Activated CD4-positive, alpha-beta T cell treated with anti-CD3 and anti-CD28 coated beads, Interleukin-2, amount 10 ng/mL, durations not matched to agents 7 days and 5 days (primary cell): ENCODE data around the gene KLHL22. TPM values are rescaled to one million over a fixed set of nuclear protein-coding genes. Genes with fewer than 3 reads are reported as not detected.
"Not testable (repeated sequence)": the region's sequence is repeated elsewhere in the genome, so short reads cannot be mapped to it uniquely, and the experiment has no call there.

ENCODE experiments used
- CTCF ChIA-PET: fragments of 350-600 bp; sonication (Branson Sonifier 250); formaldehyde crosslinking; loops from one replicate; lab custom pipeline; 2021; ENCODE audit warnings: antibody characterized with exemption; lab: Charles Lee
- POLR2A ChIA-PET: fragments of 350-600 bp; sonication (Branson Sonifier 250); formaldehyde crosslinking; loops from one replicate; lab custom pipeline; 2021; ENCODE audit warnings: antibody characterized with exemption; lab: Charles Lee
- DNase-seq: peaks from one replicate; pipeline ENCODE4 v3.0.0-alpha.2; 2020
- H3K27ac Mint-ChIP-seq: one replicate; pipeline ENCODE4 v1.8.0; 2021; ENCODE audit warnings: mild to moderate bottlenecking, moderate library complexity, mixed read lengths
- H3K27me3 Mint-ChIP-seq: one replicate; pipeline ENCODE4 v1.8.0; 2021; ENCODE audit warnings: mixed read lengths
- H3K36me3 Mint-ChIP-seq: one replicate; pipeline ENCODE4 v1.8.0; 2021; ENCODE audit warnings: low read depth, mixed read lengths
- H3K4me1 Mint-ChIP-seq: one replicate; pipeline ENCODE4 v1.8.0; 2021; ENCODE audit warnings: mixed read lengths
- H3K4me3 Mint-ChIP-seq: one replicate; pipeline ENCODE4 v1.8.0; 2021; ENCODE audit warnings: mild to moderate bottlenecking, moderate library complexity, mixed read lengths
- H3K9me3 Mint-ChIP-seq: one replicate; pipeline ENCODE4 v1.8.0; 2021; ENCODE audit warnings: mixed read lengths
- total RNA-seq, 2 experiments: library from RNA; stranded (reverse); gene quantifications; one replicate each; pipeline ENCODE4 v1.2.3, GENCODE V29; 2021

Gene KLHL22
- total RNA-seq, 2 experiments from 2014 or later = 38.7 to 40.1 TPM

GRCh38 chr22:20412474-20413216, 83.0 kb downstream of the KLHL22 start:
- no peaks in the 10 kb centered on the region for H3K9me3 Mint-ChIP-seq
- POLR2A ChIA-PET = no interaction called here

GRCh38 chr22:20409385-20409784, 86.2 kb downstream of the KLHL22 start:
- H3K9me3 Mint-ChIP-seq, H3K4me3 Mint-ChIP-seq, H3K27ac Mint-ChIP-seq, POLR2A ChIA-PET, CTCF ChIA-PET, H3K27me3 Mint-ChIP-seq, H3K36me3 Mint-ChIP-seq, H3K4me1 Mint-ChIP-seq: not testable (repeated sequence)
- peak; percentile 2 for DNase-seq

More at GRCh38 chr22:20412474-20413216, 83.0 kb downstream of the KLHL22 start:
- no peak for DNase-seq
- no peak overlapping the region for H3K27ac Mint-ChIP-seq
- peaks cover 12% of the 10 kb centered on the region for H3K27me3 Mint-ChIP-seq
- no peaks in the 10 kb centered on the region for H3K36me3 Mint-ChIP-seq
- H3K4me3 Mint-ChIP-seq = no peak overlapping the region
- H3K4me1 Mint-ChIP-seq = no peaks in the 10 kb centered on the region
- CTCF ChIA-PET = no interaction called here

- POLR2A ChIA-PET = no interaction called here
These were observed 86.7 kb downstream of the KLHL22 start for GRCh38 chr22:20408891-20409290.

GRCh38 chr22:20407829-20408228, 87.8 kb downstream of the KLHL22 start:
- no peaks in the 10 kb centered on the region for H3K9me3 Mint-ChIP-seq
- H3K4me3 Mint-ChIP-seq = no peak overlapping the region
- no peak overlapping the region for H3K27ac Mint-ChIP-seq
- peaks cover 12% of the 10 kb centered on the region for H3K4me1 Mint-ChIP-seq
- H3K36me3 Mint-ChIP-seq = peaks cover 11% of the 10 kb centered on the region
- ChIA-PET POLR2A (no interaction called here), CTCF (interaction anchor here (0.7 to 1.7 kb wide), 3 partner anchors 11 to 14 kb away, joined by 3 to 7 read pairs (median 5); partner anchors contain the start of gene ZNF74)
- no peaks in the 10 kb centered on the region for H3K27me3 Mint-ChIP-seq
- DNase-seq = no peak

More at GRCh38 chr22:20408891-20409290, 86.7 kb downstream of the KLHL22 start:
- Mint-ChIP-seq H3K27ac (no peak overlapping the region), H3K36me3 (peaks cover 5% of the 10 kb centered on the region), H3K4me1 (peaks cover 2% of the 10 kb centered on the region), H3K9me3 (no peaks in the 10 kb centered on the region), H3K27me3 (peaks cover 2% of the 10 kb centered on the region), H3K4me3 (no peak overlapping the region)
- DNase-seq = no peak
- CTCF ChIA-PET = interaction anchor here (1.7 kb wide), 2 partner anchors 10 to 15 kb away, joined by 5 to 7 read pairs; partner anchors contain the start of gene ZNF74

- ChIA-PET POLR2A (no interaction called here), CTCF (interaction anchor here (1.7 kb wide), 1 partner anchor 12 kb away, joined by 8 read pairs; no protein-coding TSS in a partner anchor)
- peaks cover 13% of the 10 kb centered on the region for H3K4me1 Mint-ChIP-seq
- H3K27ac Mint-ChIP-seq = no peak overlapping the region
- no peak overlapping the region for H3K4me3 Mint-ChIP-seq
- no peak for DNase-seq
- peaks cover 11% of the 10 kb centered on the region for H3K36me3 Mint-ChIP-seq
- H3K9me3 Mint-ChIP-seq = no peaks in the 10 kb centered on the region
- H3K27me3 Mint-ChIP-seq = no peaks in the 10 kb centered on the region
These were observed 88.7 kb downstream of the KLHL22 start for GRCh38 chr22:20406686-20407408.

GRCh38 chr22:20405931-20406685, 89.5 kb downstream of the KLHL22 start:
- CTCF ChIA-PET = interaction anchor here (1.7 kb wide), 1 partner anchor 12 kb away, joined by 8 read pairs; no protein-coding TSS in a partner anchor
- H3K4me3 Mint-ChIP-seq = no peak overlapping the region
- H3K9me3 Mint-ChIP-seq = no peaks in the 10 kb centered on the region
- H3K27me3 Mint-ChIP-seq = no peaks in the 10 kb centered on the region
- peaks cover 13% of the 10 kb centered on the region for H3K4me1 Mint-ChIP-seq
- peaks cover 11% of the 10 kb centered on the region for H3K36me3 Mint-ChIP-seq
- no peak for DNase-seq
- POLR2A ChIA-PET = no interaction called here
- H3K27ac Mint-ChIP-seq = no peak overlapping the region

- no peak overlapping the region for H3K4me3 Mint-ChIP-seq
These were observed 90.2 kb downstream of the KLHL22 start for GRCh38 chr22:20405291-20405930.

GRCh38 chr22:20404881-20405280, 90.7 kb downstream of the KLHL22 start:
- CTCF ChIA-PET = no interaction called here
- no peak overlapping the region for H3K4me3 Mint-ChIP-seq
- H3K9me3 Mint-ChIP-seq = no peaks in the 10 kb centered on the region
- DNase-seq = no peak
- no peak overlapping the region for H3K27ac Mint-ChIP-seq
- POLR2A ChIA-PET = no interaction called here
- no peaks in the 10 kb centered on the region for H3K27me3 Mint-ChIP-seq
- H3K4me1 Mint-ChIP-seq = peaks cover 13% of the 10 kb centered on the region
- peaks cover 11% of the 10 kb centered on the region for H3K36me3 Mint-ChIP-seq

More at GRCh38 chr22:20405291-20405930, 90.2 kb downstream of the KLHL22 start:
- no peak overlapping the region for H3K27ac Mint-ChIP-seq
- DNase-seq = no peak
- ChIA-PET CTCF (interaction anchor here (1.7 kb wide), 1 partner anchor 13 kb away, joined by 8 read pairs; no protein-coding TSS in a partner anchor), POLR2A (no interaction called here)
- peaks cover 11% of the 10 kb centered on the region for H3K36me3 Mint-ChIP-seq
- no peaks in the 10 kb centered on the region for H3K9me3 Mint-ChIP-seq
- peaks cover 13% of the 10 kb centered on the region for H3K4me1 Mint-ChIP-seq
- no peaks in the 10 kb centered on the region for H3K27me3 Mint-ChIP-seq

GRCh38 chr22:20403779-20404140, 91.8 kb downstream of the KLHL22 start:
- peaks cover 14% of the 10 kb centered on the region for H3K4me1 Mint-ChIP-seq
- peak overlapping the region; percentile 6 for H3K27ac Mint-ChIP-seq
- CTCF ChIA-PET = interaction anchor here (2.0 to 2.1 kb wide), 2 partner anchors 10 to 14 kb away, joined by 5 to 7 read pairs; partner anchors contain the start of gene ZNF74
- H3K27me3 Mint-ChIP-seq = no peaks in the 10 kb centered on the region
- no peaks in the 10 kb centered on the region for H3K9me3 Mint-ChIP-seq
- H3K36me3 Mint-ChIP-seq = peaks cover 11% of the 10 kb centered on the region
- POLR2A ChIA-PET = no interaction called here
- no peak for DNase-seq
- H3K4me3 Mint-ChIP-seq = no peak overlapping the region

- POLR2A ChIA-PET = no interaction called here
These were observed 92.4 kb downstream of the KLHL22 start for GRCh38 chr22:20402960-20403778.

GRCh38 chr22:20401376-20402014, 94.1 kb downstream of the KLHL22 start:
- POLR2A ChIA-PET = no interaction called here
- H3K9me3 Mint-ChIP-seq = no peaks in the 10 kb centered on the region
- no peak for DNase-seq
- H3K36me3 Mint-ChIP-seq = peaks cover 8% of the 10 kb centered on the region
- H3K27me3 Mint-ChIP-seq = no peaks in the 10 kb centered on the region
- no peak overlapping the region for H3K4me3 Mint-ChIP-seq
- H3K27ac Mint-ChIP-seq = no peak overlapping the region
- peaks cover 21% of the 10 kb centered on the region for H3K4me1 Mint-ChIP-seq
- CTCF ChIA-PET = no interaction called here

More at GRCh38 chr22:20402960-20403778, 92.4 kb downstream of the KLHL22 start:
- peaks cover 11% of the 10 kb centered on the region for H3K36me3 Mint-ChIP-seq
- no peaks in the 10 kb centered on the region for H3K9me3 Mint-ChIP-seq
- peak overlapping the region; percentile 71 for H3K27ac Mint-ChIP-seq
- no peak for DNase-seq
- CTCF ChIA-PET = interaction anchor here (0.6 to 2.1 kb wide), 3 partner anchors 9 to 134 kb away, joined by 4 to 7 read pairs (median 5); partner anchors contain the start of gene ZNF74
- peaks cover 16% of the 10 kb centered on the region for H3K4me1 Mint-ChIP-seq
- no peak overlapping the region for H3K4me3 Mint-ChIP-seq
- H3K27me3 Mint-ChIP-seq = no peaks in the 10 kb centered on the region
